ENCODE results near the gene TNS4. TPM values are rescaled to one million over a fixed set of nuclear protein-coding genes. Genes with fewer than 3 reads are reported as not detected.

The TNS4 gene
- total and polyA plus RNA-seq, 9 of the 15 experiments (the other 6 are each of a cell fraction or from before 2014, with no cell fraction given) = 0.04 to 0.73 (median 0.24) TPM; not detected in 1

DNA sequence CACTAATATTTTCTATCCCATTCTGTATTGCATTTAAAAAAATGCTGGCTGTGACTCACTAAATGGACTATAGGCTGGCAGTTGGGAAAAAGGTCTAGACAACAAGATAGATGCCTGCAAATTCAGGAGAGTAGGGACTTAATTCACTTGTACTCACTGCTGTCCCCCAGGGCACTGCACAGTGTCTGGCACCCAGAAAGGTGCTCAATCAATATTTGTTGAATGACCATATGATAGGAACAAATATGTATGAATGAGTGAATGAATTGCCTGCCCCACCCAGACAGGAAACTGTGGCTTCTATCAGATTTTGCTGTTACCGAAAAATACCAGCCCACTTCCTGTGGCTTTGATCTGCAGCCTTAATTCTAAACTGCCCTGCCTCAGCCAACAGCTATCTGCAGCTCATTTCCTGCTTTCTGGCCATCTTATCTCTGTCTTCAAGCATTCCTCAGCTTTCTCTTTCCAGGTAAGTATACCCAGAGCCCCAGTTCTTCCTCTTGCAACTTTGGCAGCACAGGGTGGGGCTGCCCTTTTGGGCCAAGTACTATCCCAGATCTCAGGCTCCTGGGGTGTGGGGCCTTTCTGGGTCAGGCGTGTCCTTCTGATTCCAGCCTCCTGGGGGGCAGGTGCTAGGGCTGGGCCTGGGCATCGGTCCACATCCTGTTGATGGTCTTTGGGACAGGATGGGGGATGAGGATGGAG, 15.3 kb upstream of the TNS4 start (continued):
- TF ChIP-seq TFAP4 (CRISPR knock-in tag; IDR thresholded peaks at IDR 0.05; ENCODE audit: borderline replicate concordance) (no peak), FOSL1 (tag; conservative IDR thresholded peaks at IDR 0.05) (peak; percentile 65), CREB3L1 (IDR thresholded peaks at IDR 0.05; ENCODE audit: borderline replicate concordance, low read depth) (no peak), NBN (IDR thresholded peaks at IDR 0.05; ENCODE audit: low read depth) (peak; percentile 19; the same call in 1 of the 2 replicates), MBD2 (IDR thresholded peaks at IDR 0.05; ENCODE audit: borderline replicate concordance, low read depth) (peak; percentile 65; the same call in 1 of the 2 replicates), GMEB1 (CRISPR knock-in tag; IDR thresholded peaks at IDR 0.05) (no peak), CREM (IDR thresholded peaks at IDR 0.05; ENCODE audit: low read depth) (peak; percentile 60), ETS1 (conservative IDR thresholded peaks at IDR 0.05; ENCODE audit: control insufficient read depth, low read depth, low read length) (peak; percentile 97), ZNF717 (CRISPR knock-in tag; IDR thresholded peaks at IDR 0.05) (no peak), ZNF584 (CRISPR knock-in tag; IDR thresholded peaks at IDR 0.05; ENCODE audit: low read depth) (no peak), CHD4 (IDR thresholded peaks at IDR 0.05; ENCODE audit: insufficient read depth, insufficient replicate concordance, low read depth, low read length, poor library complexity, severe bottlenecking) (no peak), TCF7 (IDR thresholded peaks at IDR 0.05; ENCODE audit: borderline replicate concordance) (peak; percentile 99), ZNF77 (CRISPR knock-in tag; IDR thresholded peaks at IDR 0.05) (no peak), RBM14 (IDR thresholded peaks at IDR 0.05; ENCODE audit: borderline replicate concordance, insufficient read depth, low read depth, low read length) (no peak), HDAC3 (IDR thresholded peaks at IDR 0.05; ENCODE audit: borderline replicate concordance, partially characterized antibody) (peak; percentile 60)
- TF ChIP-seq, protein P1, sequence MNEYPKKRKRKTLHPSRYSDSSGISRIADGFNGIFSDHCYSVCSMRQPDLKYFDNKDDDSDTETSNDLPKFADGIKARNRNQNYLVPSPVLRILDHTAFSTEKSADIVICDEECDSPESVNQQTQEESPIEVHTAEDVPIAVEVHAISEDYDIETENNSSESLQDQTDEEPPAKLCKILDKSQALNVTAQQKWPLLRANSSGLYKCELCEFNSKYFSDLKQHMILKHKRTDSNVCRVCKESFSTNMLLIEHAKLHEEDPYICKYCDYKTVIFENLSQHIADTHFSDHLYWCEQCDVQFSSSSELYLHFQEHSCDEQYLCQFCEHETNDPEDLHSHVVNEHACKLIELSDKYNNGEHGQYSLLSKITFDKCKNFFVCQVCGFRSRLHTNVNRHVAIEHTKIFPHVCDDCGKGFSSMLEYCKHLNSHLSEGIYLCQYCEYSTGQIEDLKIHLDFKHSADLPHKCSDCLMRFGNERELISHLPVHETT (CRISPR knock-in tag; conservative IDR thresholded peaks at IDR 0.05 in 1 of 2, IDR thresholded peaks at IDR 0.05 in 1 of 2) = no peak
- TF ChIP-seq, protein P2, sequence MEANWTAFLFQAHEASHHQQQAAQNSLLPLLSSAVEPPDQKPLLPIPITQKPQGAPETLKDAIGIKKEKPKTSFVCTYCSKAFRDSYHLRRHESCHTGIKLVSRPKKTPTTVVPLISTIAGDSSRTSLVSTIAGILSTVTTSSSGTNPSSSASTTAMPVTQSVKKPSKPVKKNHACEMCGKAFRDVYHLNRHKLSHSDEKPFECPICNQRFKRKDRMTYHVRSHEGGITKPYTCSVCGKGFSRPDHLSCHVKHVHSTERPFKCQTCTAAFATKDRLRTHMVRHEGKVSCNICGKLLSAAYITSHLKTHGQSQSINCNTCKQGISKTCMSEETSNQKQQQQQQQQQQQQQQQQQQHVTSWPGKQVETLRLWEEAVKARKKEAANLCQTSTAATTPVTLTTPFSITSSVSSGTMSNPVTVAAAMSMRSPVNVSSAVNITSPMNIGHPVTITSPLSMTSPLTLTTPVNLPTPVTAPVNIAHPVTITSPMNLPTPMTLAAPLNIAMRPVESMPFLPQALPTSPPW (CRISPR knock-in tag; IDR thresholded peaks at IDR 0.05) = peak; percentile 69

Data from K562 (cell line).